Fibroblast of skin of left quadriceps (primary cell): ENCODE data around the gene TRAM2.

ENCODE experiments used
- DNase-seq, 2 experiments: peaks; one replicate each; pipeline ENCODE4 v3.0.0-alpha.2; 2013; ENCODE audit warnings: low read depth in 2 of 2

Gene TRAM2

GRCh38 chr6:52546192-52546591 is 30.7 kb downstream of the TRAM2 start:
- no peak for DNase-seq

GRCh38 chr6:52545406-52546119 is 31.3 kb downstream of the TRAM2 start:
- DNase-seq = no peak

- DNase-seq = no peak
Measured at GRCh38 chr6:52544602-52545405, 32.1 kb downstream of the TRAM2 start.

DNA sequence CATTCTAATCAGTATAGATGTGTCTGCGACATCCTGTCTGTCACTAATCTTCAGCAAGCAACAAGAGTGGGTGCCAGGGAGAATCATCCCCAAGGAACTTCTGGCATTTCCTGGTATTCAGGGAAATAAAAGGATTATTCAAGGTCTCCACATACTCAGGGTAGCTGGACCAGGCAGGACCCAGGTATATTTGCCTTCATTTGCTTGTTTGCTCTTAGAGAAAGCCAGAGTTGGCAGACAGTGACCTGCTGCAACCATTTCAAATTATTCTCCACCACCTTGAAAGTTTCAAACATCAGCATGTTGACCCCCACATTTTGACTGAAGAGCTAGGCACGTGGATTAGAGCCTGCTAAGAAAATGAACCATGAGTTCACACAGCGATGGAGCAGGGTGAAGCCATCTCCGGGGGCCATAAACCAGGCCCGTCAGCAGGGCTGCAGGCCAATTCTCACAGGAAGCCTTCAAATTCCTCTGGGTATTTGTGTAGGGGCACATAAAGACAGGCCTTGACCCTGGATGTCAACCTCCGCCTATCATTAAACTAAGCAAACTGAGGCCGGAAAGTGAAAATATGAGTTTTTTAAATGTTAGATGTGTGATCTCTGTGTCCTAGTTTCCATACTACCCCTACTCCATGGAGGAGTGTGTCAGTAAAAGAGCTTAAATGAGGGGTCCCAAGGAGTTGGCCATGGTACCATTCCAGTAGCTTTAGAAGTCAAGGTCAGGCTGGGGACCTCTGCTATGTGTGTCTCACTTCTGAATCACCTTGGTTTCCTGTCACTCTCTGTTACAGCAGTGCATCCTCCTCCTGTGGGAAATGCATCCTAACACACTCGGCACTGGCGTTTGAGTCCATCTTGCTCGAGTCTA is 32.9 kb downstream of the TRAM2 start:
- no peak for DNase-seq

DNA sequence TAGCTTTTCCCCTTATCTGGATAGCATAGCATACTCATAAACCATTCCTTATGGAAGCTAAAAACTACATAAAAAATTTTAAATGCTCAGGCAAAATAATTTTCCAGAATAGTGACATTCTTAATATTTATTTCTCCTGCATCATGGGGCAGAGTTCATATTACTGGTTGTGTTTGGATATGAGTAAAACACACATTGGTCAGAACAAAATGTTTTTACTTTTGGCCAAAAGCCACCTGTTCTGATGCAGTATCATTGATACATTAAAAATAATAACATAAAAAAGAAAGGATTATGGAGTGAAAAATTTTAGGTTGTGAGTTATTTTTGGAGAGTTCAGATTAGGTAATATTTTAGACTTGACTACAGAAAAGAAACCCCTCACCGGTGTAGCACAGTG is 33.6 kb downstream of the TRAM2 start:
- no peak for DNase-seq

DNA sequence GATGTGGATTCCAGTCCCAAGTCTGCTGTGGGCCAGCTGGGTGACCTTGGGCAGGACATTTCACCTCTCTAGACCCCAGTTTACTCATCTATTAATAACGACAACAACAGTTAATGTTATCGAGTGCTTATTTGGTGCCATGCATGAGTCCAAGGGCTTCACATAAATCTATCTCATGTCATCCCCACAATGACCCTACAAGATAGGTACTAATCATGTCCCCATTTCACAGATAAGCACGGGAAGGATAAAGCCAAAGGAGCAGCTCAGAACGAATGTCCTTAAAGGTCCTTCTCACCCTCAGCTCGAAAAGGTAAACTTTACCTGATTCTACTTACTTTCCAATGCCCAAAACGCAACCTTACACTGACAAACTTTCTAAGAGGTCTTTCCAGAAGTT is 35.7 kb downstream of the TRAM2 start:
- no peak for DNase-seq

DNA sequence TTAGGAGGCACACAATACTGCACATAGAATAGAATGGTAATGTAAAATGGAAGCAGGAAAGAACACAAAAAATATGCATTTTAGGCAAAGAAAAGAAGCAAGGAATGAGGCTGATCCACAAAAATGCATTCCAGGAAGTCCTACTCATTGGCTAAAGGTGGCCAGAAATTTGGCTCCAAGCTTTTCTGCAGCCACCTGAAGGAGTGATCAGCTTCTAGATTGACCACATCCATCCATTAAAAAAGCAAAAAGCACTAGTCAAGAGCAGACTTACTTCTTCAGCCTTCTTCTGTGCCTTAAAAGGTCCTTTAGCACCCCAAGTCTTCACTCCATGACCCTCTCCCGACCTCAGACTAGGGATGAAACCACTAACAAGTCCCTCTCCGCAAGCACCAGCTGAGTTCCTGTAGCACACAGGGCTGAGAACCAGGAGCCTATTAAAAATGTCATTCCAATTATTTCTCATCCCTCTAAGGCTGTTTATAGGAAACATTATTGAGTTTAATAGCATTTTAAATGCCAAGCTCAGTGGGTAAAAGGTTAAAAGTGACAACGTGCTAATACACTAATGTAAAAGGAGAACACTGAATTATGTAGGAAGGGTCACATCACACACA is 36.5 kb downstream of the TRAM2 start:
- DNase-seq = no peak

DNA sequence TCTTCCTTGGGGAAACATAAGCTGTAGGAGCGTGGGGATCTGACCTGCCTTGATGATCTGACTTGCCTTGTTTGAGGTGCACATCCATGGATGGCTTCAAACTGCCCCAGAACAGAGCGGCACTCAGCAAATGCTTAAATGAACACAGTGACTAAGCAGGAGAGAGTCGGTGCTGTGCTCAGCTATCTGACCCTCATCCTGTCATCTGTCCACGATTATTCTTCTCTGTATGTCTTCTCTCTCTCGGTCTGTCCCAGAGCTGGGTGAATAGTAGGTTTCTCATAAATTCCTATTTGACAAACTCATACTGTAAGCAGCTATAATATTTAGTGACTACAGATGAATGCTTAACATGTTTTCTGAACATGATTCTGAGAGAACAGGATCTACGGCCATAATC is 37.3 kb downstream of the TRAM2 start:
- no peak for DNase-seq

- peak; percentile 82 to 85 for DNase-seq
Measured at GRCh38 chr6:52538901-52539354, 37.9 kb downstream of the TRAM2 start.

DNA sequence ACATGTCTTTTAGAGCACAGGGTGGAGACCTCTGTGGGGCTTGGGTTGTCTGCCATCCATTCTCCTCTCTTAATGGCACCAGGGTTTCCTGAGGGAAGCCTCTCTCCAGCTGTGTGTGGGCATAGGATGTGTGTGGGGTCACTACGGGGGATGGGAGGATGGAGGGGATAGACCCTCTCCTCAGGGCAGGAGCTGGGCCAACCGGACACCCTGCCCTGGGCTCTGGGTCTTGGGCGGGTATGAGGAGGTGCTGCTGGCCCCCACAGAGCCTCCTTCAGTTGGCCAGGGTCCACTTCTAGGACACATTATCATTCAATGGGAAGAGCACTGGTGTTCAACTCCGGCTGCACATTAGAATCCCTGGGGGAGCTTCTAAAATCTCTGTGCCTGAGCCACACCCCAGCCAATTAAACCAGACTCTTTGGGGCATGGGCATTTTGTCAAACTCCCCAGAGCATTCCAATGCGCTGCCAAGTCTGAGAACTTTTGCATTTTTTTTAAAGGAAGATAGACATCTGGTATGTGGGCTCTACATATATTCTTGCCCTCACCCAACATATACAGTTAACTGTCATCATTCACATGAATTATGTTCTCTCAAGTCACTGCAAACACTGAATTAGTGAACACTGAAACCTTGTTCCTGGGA is 38.5 kb downstream of the TRAM2 start:
- no peak for DNase-seq

DNA sequence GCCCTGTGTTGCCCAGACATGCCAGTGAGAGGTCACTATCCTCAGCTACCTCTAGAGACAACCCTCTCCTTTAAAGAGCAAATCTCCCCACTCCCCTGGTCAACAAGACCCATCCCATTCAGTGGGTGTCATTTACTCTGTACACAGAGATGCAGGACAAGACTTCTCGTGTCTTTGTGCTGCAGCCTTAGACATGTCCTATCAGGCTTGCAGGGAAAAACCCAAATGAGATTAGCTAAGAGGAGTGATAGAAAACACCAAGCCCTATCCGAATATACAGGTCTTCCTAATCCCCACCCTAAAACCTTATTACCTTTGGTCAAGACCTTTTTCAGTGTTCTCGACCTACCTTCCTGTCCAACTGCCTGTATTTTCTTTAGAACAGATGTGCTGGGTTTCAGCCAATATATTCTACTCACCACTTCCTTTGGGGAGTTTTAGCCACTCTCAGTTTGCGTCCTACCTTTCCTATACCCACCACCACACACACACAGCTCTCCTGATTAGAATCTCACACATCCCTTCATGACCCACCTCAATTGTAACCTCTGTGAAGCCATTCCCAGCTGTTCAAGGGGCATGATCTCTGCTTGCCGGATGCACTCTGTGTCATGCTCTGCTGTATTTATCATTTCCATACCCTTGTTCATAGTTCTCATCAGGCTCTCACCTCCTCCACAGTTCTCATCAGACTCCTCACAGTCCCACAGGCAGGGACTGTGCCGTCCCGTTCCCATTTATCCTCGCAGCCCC is 39.7 kb downstream of the TRAM2 start:
- DNase-seq = no peak

- DNase-seq = no peak
Measured at GRCh38 chr6:52536424-52536916, 40.4 kb downstream of the TRAM2 start.

- DNase-seq = no peak
Measured at GRCh38 chr6:52535711-52536423, 41.0 kb downstream of the TRAM2 start.

- DNase-seq = no peak
Measured at GRCh38 chr6:52534966-52535390, 41.9 kb downstream of the TRAM2 start.

GRCh38 chr6:52534363-52534762 is 42.5 kb downstream of the TRAM2 start:
- no peak for DNase-seq

DNA sequence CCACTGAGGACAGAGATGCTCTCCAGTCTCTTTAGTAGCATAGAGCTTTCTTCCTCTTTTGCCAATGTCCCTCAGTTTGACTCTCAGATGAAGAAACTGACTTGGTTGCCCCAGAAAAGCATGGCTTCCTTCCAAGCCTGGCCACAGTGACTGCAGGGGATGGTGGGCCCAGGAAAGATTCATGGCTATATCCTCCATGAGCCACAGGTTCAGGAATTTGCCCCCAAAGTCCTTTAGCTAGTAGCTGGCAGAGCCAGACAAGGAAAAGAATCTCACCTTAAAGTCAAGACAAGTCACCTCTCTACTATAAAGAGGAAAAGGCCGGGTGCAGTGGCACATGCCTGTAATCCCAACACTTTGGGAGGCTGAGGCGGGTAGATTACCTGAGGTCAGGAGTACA is 43.4 kb downstream of the TRAM2 start:
- DNase-seq = no peak

DNA sequence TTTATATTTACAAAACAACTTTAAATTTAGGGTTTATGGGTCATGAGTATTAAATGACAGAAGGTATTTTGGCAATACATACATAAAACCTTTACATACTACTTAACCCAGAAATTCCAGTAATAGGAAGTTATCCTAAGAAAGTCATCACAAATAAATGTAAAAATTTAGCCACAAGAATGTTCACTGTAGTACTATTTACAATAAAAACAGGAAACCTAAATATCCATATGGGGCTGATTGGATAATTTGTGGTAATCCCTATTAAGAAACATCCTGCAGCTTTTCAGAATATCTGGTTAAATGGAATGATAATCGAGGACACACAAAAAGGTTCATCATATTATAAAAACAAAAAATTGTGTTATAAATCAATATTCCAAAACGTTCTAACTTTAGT is 44.4 kb downstream of the TRAM2 start:
- DNase-seq = peak; percentile 70 to 72

GRCh38 chr6:52531834-52532233 is 45.0 kb downstream of the TRAM2 start:
- no peak for DNase-seq

GRCh38 chr6:52531396-52531795 is 45.5 kb downstream of the TRAM2 start:
- DNase-seq = no peak

DNA sequence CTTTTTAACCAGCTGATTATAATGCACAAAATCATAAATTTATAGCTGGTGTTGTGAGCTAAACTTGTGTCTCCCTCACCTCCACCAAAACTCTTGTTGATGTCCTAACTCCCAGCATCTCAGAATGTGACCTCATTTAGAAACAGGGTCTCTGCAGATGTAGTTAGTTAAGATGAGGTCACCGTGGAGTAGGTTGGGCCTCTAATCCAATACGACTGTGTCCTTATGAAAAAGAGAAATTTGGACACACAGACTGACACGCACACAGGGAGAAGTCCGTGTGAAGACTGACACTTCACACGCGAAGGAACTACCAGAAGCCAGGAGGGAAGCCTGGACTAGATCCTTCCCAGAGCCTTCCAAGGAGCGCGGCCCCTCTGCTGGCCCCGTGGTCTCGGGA is 46.5 kb downstream of the TRAM2 start:
- DNase-seq = no peak
